Mucosa of stomach (tissue), 1 donor: ENCODE data around the gene MRPL30.
"Not testable (repeated sequence)": the region's sequence is repeated elsewhere in the genome, so short reads cannot be mapped to it uniquely, and the experiment has no call there.

Experiments
- H3K27me3 ChIP-seq: one replicate; pipeline ENCODE4 v1.7.0; 2013; ENCODE audit warnings: mild to moderate bottlenecking, low read length; ENCODE audit not compliant: control insufficient read depth, insufficient read depth
- H3K36me3 ChIP-seq: one replicate; pipeline ENCODE4 v1.7.0; 2013; ENCODE audit warnings: low read length; ENCODE audit not compliant: control insufficient read depth, insufficient read depth
- H3K4me1 ChIP-seq: one replicate; pipeline ENCODE4 v1.7.0; 2013; ENCODE audit warnings: mild to moderate bottlenecking, low read length; ENCODE audit not compliant: control insufficient read depth, insufficient read depth
- H3K4me3 ChIP-seq: one replicate; pipeline ENCODE4 v1.7.0; 2013; ENCODE audit warnings: low read length
- H3K9ac ChIP-seq: one replicate; pipeline ENCODE4 v1.7.0; 2013; ENCODE audit warnings: mild to moderate bottlenecking, low read length, moderate library complexity
- H3K9me3 ChIP-seq: one replicate; pipeline ENCODE4 v1.7.0; 2013; ENCODE audit warnings: mild to moderate bottlenecking, low read length, moderate library complexity; ENCODE audit not compliant: control insufficient read depth
- donor health status: Pancreatic carcinoma.

MRPL30 gene

GRCh38 chr2:99198103-99198841 is 17.3 kb downstream of the MRPL30 start:
- Histone ChIP-seq H3K9ac (no peak overlapping the region), H3K4me1 (no peaks in the 10 kb centered on the region), H3K36me3 (no peaks in the 10 kb centered on the region), H3K4me3 (no peak overlapping the region), H3K27me3 (no peaks in the 10 kb centered on the region), H3K9me3 (no peaks in the 10 kb centered on the region)

- Histone ChIP-seq H3K9ac (no peak overlapping the region), H3K9me3 (no peaks in the 10 kb centered on the region), H3K4me3 (no peak overlapping the region), H3K27me3 (no peaks in the 10 kb centered on the region), H3K36me3 (no peaks in the 10 kb centered on the region), H3K4me1 (no peaks in the 10 kb centered on the region)
These were observed 19.3 kb downstream of the MRPL30 start for GRCh38 chr2:99200076-99200800.

GRCh38 chr2:99201959-99202678 is 21.1 kb downstream of the MRPL30 start:
- no peaks in the 10 kb centered on the region for H3K4me1 ChIP-seq
- H3K9me3 ChIP-seq: no peaks in the 10 kb centered on the region
- no peaks in the 10 kb centered on the region for H3K36me3 ChIP-seq
- no peak overlapping the region for H3K4me3 ChIP-seq
- no peak overlapping the region for H3K9ac ChIP-seq
- H3K27me3 ChIP-seq: no peaks in the 10 kb centered on the region

- Histone ChIP-seq H3K9ac (no peak overlapping the region), H3K4me1 (no peaks in the 10 kb centered on the region), H3K4me3 (no peak overlapping the region), H3K9me3 (no peaks in the 10 kb centered on the region), H3K27me3 (no peaks in the 10 kb centered on the region), H3K36me3 (no peaks in the 10 kb centered on the region)
These were observed 24.5 kb downstream of the MRPL30 start for GRCh38 chr2:99205491-99205890.

- H3K9ac ChIP-seq: no peak overlapping the region
- H3K4me1 ChIP-seq: no peaks in the 10 kb centered on the region
- H3K36me3 ChIP-seq: no peaks in the 10 kb centered on the region
- no peaks in the 10 kb centered on the region for H3K27me3 ChIP-seq
- no peak overlapping the region for H3K4me3 ChIP-seq
- H3K9me3 ChIP-seq: no peaks in the 10 kb centered on the region
These were observed 35.1 kb downstream of the MRPL30 start for GRCh38 chr2:99216096-99216495.

- no peaks in the 10 kb centered on the region for H3K9me3 ChIP-seq
- H3K4me3 ChIP-seq: no peak overlapping the region
- H3K27me3 ChIP-seq: no peaks in the 10 kb centered on the region
- H3K9ac ChIP-seq: no peak overlapping the region
- H3K4me1 ChIP-seq: no peaks in the 10 kb centered on the region
- H3K36me3 ChIP-seq: no peaks in the 10 kb centered on the region
These were observed 37.0 kb downstream of the MRPL30 start for GRCh38 chr2:99217929-99218501.

GRCh38 chr2:99233177-99233576 is 52.2 kb downstream of the MRPL30 start:
- H3K4me3 ChIP-seq, H3K4me1 ChIP-seq, H3K27me3 ChIP-seq, H3K9ac ChIP-seq, H3K36me3 ChIP-seq, H3K9me3 ChIP-seq: not testable (repeated sequence)

- no peaks in the 10 kb centered on the region for H3K4me1 ChIP-seq
- no peaks in the 10 kb centered on the region for H3K27me3 ChIP-seq
- H3K36me3 ChIP-seq: no peaks in the 10 kb centered on the region
- no peak overlapping the region for H3K4me3 ChIP-seq
- no peak overlapping the region for H3K9ac ChIP-seq
- no peaks in the 10 kb centered on the region for H3K9me3 ChIP-seq
These were observed 57.6 kb downstream of the MRPL30 start for GRCh38 chr2:99238599-99238998.

GRCh38 chr2:99240431-99240830 is 59.4 kb downstream of the MRPL30 start:
- Histone ChIP-seq H3K4me3 (no peak overlapping the region), H3K9ac (no peak overlapping the region), H3K36me3 (no peaks in the 10 kb centered on the region), H3K27me3 (no peaks in the 10 kb centered on the region), H3K4me1 (no peaks in the 10 kb centered on the region), H3K9me3 (no peaks in the 10 kb centered on the region)

- Histone ChIP-seq H3K27me3 (no peaks in the 10 kb centered on the region), H3K9me3 (no peaks in the 10 kb centered on the region), H3K4me1 (no peaks in the 10 kb centered on the region), H3K4me3 (no peak overlapping the region), H3K36me3 (no peaks in the 10 kb centered on the region), H3K9ac (no peak overlapping the region)
These were observed 61.2 kb downstream of the MRPL30 start for GRCh38 chr2:99242151-99242550.
